Head of caudate nucleus (tissue), 42 donors: ENCODE results near the gene BTN1A1.
"Not testable (repeated sequence)": the region's sequence is repeated elsewhere in the genome, so short reads cannot be mapped to it uniquely, and the experiment has no call there.

ENCODE experiments used
- DNase-seq, 42 donors: peaks; one replicate each; pipeline versions ENCODE4 v3.0.0 to v3.0.0-alpha.2; 2020 to 2021; ENCODE audit warnings: mixed read lengths in 7 of 42
- intact Hi-C: fragments of 100-400 bp; cut with DNase I; formaldehyde crosslinking; loops from one replicate; pipeline ENCODE4 v1.15.0; 2022

Gene BTN1A1

GRCh38 chr6:26500102-26500501 lies at the start of gene BTN1A1:
Gene BTN1A1 (plus strand): TSS chr6:26500303. CDS start chr6:26501287, 984 bp downstream.
- no peak for DNase-seq
- intact Hi-C loops: no loop called here

DNA sequence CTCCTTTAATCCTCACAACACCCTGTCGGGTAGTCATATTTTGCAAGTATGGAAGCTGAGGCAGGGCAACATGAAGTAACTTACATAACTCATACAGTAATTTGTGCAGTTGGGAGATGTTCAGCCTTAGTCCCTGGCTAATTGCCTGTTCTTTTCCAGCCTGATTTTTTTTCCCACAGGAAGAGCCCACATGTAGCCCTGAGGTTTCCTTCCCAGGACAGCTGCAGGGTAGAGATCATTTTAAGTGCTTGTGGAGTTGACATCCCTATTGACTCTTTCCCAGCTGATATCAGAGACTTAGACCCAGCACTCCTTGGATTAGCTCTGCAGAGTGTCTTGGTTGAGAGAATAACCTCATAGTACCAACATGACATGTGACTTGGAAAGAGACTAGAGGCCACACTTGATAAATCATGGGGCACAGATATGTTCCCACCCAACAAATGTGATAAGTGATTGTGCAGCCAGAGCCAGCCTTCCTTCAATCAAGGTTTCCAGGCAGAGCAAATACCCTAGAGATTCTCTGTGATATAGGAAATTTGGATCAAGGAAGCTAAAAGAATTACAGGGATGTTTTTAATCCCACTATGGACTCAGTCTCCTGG lies 47.4 kb upstream of the BTN1A1 start:
- intact Hi-C loops: no loop called here

DNA sequence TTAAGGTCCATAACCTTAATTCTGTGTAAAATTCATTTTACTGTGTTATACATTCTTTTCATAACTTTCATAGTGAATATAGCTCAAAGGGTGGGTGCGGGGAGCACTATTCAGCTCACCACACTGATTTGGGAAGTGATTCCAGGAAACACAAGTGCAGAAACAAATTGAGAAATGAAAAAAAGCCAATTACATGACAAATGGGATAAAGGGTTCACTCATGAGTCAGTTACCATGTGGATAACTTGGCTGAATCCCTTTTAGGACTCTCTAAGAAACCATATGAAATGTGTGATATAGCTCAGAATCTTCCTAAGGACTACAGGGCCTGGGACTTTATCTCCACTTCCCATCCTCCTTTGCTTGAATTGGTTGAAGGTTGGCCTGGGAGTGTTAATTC lies 45.5 kb upstream of the BTN1A1 start:
- DNase-seq: no peak
- intact Hi-C loops: no loop called here

More for the DNA sequence above, 47.4 kb upstream of the BTN1A1 start:
- DNase-seq: no peak

GRCh38 chr6:26455357-26455970 lies 44.6 kb upstream of the BTN1A1 start:
- DNase-seq: no peak
- intact Hi-C loops: no loop called here

DNA sequence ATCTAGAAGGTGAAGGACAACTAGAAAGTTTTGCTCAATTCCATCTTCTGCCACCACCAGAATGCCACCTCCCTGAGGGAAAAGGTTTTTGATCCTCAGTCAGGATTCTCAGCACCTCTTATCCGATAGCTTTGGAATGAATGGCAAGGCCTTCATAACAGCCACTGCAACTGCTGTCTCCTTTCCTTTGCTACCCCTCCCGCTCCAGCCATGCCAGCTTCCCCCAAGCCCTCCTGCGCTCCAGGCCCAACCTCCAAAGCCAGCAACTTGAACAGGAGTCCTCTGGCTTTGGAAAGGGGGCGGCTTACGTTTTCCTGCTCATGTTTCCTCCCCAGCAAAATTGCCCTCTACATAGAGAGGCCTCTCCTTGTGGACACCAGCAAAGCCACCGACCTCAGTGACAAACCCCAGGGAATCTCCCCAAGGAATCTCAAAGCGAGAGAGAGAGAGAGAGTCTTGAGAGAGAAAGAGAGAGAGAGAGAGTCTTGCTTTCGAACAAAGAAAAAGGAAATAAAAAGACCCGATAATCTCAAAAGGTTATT lies 42.8 kb upstream of the BTN1A1 start:
- intact Hi-C loops: no loop called here
- DNase-seq: peak in 29 of 42 donors; percentile 4 to 56 (median 33)

DNA sequence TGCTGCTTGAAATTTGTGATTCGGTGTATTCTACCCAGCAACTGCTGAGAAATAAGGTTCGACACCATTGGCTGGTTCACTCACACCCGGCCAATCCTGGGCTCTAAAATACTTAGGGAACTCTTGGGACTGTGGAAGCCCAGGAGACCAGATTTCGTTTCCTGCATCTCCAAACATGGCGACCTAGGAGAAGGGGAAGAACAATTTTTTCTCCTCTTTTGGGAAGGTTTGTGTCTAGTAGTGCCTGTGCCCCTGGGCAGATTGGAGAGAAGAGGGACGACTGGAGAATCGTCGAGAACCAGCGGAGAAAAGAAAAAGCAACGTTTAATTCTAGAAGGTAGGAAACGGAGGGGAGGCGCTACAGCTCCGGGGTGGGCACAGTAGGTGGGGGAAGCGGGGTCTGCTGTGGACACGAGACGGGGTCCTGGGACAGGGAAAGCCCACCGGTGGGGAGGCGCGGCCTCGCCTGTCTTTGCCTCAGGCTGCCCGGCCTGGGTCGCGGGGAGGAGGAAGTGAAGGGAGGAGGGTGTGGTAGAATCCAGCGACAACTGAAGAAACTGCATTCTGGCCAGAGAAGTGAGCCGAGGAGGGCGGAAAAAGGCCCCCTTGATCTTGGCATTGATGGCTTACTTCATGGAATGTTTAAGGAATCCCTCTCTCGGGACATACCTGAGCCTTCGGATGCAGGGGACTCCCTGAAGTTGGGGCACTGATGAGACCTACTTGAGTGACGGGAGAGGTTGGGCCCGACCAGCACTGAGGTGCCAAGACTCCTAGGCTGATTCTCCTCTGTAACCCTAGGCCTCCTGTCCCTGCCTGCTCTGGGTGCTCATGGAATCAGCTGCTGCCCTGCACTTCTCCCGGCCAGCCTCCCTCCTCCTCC lies 42.1 kb upstream of the BTN1A1 start, which contains the start of gene BTN2A1:
TSS of gene BTN2A1 (plus strand) at position 150 of the 883 bp plus-strand sequence. CDS start at position 832, 682 bp downstream.
- peak; percentile 69 to 96 (median 86) for DNase-seq
- intact Hi-C loops: no loop called here

GRCh38 chr6:26459023-26459810 lies 40.9 kb upstream of the BTN1A1 start:
- no peak for DNase-seq
- intact Hi-C loops: no loop called here

DNA sequence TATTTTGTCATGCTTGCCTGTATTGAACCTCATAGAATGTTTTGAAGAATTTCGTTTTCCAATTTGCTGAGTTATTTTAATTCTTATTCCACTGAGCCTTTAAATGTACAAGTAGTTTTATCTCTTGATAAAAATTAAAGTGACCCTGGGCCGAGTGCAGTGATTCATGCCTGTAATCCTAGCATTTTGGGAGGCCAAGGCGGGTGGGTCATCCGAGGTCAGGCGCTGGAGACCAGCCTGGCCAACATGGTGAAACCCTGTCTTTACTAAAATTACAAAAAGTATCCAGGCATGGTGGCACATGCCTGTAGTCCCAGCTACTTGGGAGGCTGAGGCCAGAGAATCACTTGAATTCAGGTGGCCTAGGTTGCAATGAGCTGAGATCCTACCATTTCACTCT lies 38.8 kb upstream of the BTN1A1 start:
- intact Hi-C loops, DNase-seq: not testable (repeated sequence)

DNA sequence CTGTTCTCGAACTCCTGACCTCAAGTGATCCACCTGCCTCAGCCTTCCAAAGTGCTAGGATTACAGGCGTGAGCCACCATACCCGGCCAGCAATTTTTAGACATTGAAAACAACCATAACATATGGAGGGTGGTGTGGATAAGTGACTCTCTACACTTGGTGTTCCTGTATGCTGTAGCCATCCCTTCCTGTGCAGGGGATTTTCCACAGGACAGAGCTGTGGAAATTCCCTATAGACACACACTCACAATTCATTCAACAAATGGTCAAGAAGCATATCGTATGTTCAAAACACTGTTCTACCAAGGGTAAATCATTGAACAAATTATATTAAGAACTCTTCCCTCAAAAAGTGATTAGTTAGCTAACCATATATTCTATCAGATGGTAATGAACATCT lies 36.1 kb upstream of the BTN1A1 start:
- DNase-seq: no peak
- intact Hi-C loops: no loop called here

GRCh38 chr6:26464416-26465131 lies 35.5 kb upstream of the BTN1A1 start:
- intact Hi-C loops: no loop called here
- DNase-seq: no peak

- DNase-seq: no peak
Measured at GRCh38 chr6:26465776-26466175, 34.3 kb upstream of the BTN1A1 start.

GRCh38 chr6:26468829-26469228 lies 31.3 kb upstream of the BTN1A1 start:
- DNase-seq: no peak
- intact Hi-C loops: no loop called here

More at GRCh38 chr6:26465776-26466175, 34.3 kb upstream of the BTN1A1 start:
- intact Hi-C loops: no loop called here

- intact Hi-C loops: no loop called here
- DNase-seq: no peak
Measured at GRCh38 chr6:26470643-26471042, 29.5 kb upstream of the BTN1A1 start.

- no peak for DNase-seq
- intact Hi-C loops: no loop called here
Measured at GRCh38 chr6:26471970-26472369, 28.1 kb upstream of the BTN1A1 start.

DNA sequence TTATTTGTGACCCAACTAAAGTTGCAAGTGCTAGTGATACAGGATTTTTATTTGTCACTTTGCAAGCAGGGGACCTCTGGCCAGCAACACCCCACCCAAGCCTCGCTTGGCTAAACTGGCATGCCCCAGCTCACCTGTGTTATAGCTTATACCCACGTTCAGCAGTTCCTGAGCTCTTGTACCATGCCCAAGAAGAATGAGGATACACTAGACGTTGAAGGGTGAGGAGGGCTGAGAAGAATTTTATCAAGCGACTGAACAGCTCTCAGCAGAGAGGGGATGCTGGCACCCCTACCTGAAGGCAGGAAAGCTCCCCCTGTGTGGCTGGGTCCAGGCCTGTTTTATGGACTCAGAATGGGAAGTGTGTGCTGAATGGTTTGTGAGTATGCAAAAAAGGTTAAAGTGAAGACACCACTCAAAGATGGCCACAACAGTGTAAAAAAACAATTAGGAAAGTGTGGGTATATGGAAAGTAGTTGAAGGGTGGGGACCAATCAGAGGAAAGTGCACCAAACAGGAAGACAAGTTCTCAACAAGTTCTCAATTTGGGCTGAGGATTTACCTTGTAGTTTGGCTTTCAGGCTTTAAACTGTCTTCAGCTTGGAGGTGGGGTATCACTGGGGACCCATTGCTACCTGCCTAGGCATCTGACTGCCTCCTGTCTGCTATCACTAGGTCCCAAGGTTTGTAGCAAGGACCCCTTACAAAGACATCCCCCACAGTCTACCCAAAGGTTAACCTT lies 27.4 kb upstream of the BTN1A1 start:
- intact Hi-C loops: no loop called here
- DNase-seq: no peak

DNA sequence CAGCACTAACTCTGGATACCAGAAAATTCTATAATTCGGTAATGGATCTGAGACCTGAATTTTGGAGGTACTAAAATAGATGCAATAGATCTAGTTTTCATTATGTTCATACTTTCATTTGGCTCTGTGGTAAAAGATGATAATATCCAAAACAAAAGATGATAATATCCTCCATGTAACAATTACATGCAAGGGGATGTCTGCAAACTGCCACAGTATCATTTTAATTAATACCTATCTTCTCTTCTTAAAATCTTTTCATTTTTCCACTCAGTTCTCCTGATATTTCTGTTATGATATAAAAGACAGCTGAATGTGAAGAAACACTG lies 26.7 kb upstream of the BTN1A1 start:
- no peak for DNase-seq
- intact Hi-C loops: no loop called here

- intact Hi-C loops: no loop called here
- DNase-seq: peak; percentile 47 to 90 (median 71)
Measured at GRCh38 chr6:26473758-26474438, 26.2 kb upstream of the BTN1A1 start.
